BE2C (cell line): ENCODE data around the gene NRDC.
"Not testable (repeated sequence)": the region's sequence is repeated elsewhere in the genome, so short reads cannot be mapped to it uniquely, and the experiment has no call there.

ENCODE experiments used
- DNase-seq: peaks from one replicate; pipeline ENCODE4 v3.0.0-alpha.2; 2020
- H3K27me3 ChIP-seq: fragments of 250-450 bp; sonication (Bioruptor Pico); 2 replicates; pipeline ENCODE4 v1.5.1; 2020; ENCODE audit warnings: mild to moderate bottlenecking
- H3K36me3 ChIP-seq: fragments of 250-450 bp; sonication (Bioruptor Pico); 2 replicates; pipeline ENCODE4 v1.5.1; 2020; ENCODE audit warnings: mild to moderate bottlenecking
- H3K4me1 ChIP-seq: fragments of 250-450 bp; sonication (Bioruptor Pico); 2 replicates; pipeline ENCODE4 v1.5.1; 2020
- H3K4me3 ChIP-seq: 2 replicates; pipeline ENCODE4 v1.5.1; 2011; ENCODE audit warnings: low read depth, low read length
- H3K9me3 ChIP-seq: fragments of 250-450 bp; sonication (Bioruptor Pico); 2 replicates; pipeline ENCODE4 v1.5.1; 2020
- TF ChIP-seq, protein P1 (sequence below): IDR thresholded peaks from 2 replicates; pipeline ENCODE4 v1.5.1; 2012; ENCODE audit warnings: mild to moderate bottlenecking, low read depth, low read length

The NRDC gene

GRCh38 chr1:51875291-51875772 is 3.2 kb downstream of the NRDC start:
- no peaks in the 10 kb centered on the region for H3K27me3 ChIP-seq
- DNase-seq, result no peak
- no peaks in the 10 kb centered on the region for H3K4me1 ChIP-seq
- no peak overlapping the region for H3K4me3 ChIP-seq
- no peaks in the 10 kb centered on the region for H3K36me3 ChIP-seq
- H3K9me3 ChIP-seq, result no peaks in the 10 kb centered on the region
- TF ChIP-seq, protein P1, sequence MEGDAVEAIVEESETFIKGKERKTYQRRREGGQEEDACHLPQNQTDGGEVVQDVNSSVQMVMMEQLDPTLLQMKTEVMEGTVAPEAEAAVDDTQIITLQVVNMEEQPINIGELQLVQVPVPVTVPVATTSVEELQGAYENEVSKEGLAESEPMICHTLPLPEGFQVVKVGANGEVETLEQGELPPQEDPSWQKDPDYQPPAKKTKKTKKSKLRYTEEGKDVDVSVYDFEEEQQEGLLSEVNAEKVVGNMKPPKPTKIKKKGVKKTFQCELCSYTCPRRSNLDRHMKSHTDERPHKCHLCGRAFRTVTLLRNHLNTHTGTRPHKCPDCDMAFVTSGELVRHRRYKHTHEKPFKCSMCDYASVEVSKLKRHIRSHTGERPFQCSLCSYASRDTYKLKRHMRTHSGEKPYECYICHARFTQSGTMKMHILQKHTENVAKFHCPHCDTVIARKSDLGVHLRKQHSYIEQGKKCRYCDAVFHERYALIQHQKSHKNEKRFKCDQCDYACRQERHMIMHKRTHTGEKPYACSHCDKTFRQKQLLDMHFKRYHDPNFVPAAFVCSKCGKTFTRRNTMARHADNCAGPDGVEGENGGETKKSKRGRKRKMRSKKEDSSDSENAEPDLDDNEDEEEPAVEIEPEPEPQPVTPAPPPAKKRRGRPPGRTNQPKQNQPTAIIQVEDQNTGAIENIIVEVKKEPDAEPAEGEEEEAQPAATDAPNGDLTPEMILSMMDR, result no peak

GRCh38 chr1:51873270-51873669 is 5.3 kb downstream of the NRDC start:
- DNase-seq, H3K36me3 ChIP-seq, H3K27me3 ChIP-seq, H3K4me3 ChIP-seq, H3K4me1 ChIP-seq, H3K9me3 ChIP-seq: not testable (repeated sequence)

- DNase-seq, result no peak
- Histone ChIP-seq H3K36me3 (no peaks in the 10 kb centered on the region), H3K27me3 (no peaks in the 10 kb centered on the region), H3K4me1 (no peaks in the 10 kb centered on the region), H3K4me3 (no peak overlapping the region), H3K9me3 (no peaks in the 10 kb centered on the region)
- TF ChIP-seq, protein P1, result no peak
Observed at GRCh38 chr1:51871351-51871975, 7.1 kb downstream of the NRDC start.

- H3K4me1 ChIP-seq, result no peaks in the 10 kb centered on the region
- H3K36me3 ChIP-seq, result no peaks in the 10 kb centered on the region
- H3K27me3 ChIP-seq, result no peaks in the 10 kb centered on the region
- H3K4me3 ChIP-seq, result no peak overlapping the region
- TF ChIP-seq, protein P1, result no peak
- DNase-seq, result no peak
- H3K9me3 ChIP-seq, result no peaks in the 10 kb centered on the region
Observed at GRCh38 chr1:51870603-51871350, 7.8 kb downstream of the NRDC start.

DNA sequence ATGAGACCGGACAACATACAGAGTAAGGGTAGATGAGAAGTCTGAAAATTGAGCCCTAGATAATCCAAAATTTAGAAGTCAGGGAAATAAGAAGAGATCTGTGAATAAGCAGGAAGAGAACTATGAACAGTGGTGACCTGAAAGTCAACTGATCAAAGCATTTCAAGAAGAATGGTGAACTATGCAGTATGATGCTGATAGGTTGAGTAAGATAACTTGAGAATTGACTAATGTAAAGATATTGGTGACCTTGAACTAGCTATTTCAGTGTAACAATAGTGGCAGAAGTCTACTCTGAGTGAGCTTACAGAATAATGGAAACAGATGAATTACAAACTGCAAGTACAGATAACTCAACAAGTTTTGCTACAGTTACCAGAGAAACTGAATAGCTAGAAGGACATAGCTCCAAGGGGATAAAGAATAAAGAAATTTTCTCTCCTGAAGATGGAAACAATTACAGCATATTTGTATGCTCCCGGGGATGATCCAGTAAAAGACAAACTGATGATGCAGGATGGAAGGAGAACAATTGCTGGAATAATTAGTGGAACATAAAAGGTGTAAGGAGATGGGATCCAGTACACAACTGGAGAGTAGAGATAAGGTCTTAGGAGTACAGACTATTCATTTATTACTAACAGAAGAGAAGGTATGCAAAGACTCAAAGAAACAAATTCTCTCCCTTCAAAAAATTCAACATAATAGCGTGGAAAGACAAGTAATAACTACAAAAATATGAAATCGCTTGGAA is 10.9 kb downstream of the NRDC start:
- Histone ChIP-seq H3K27me3 (no peaks in the 10 kb centered on the region), H3K4me3 (no peak overlapping the region), H3K36me3 (no peaks in the 10 kb centered on the region), H3K4me1 (no peaks in the 10 kb centered on the region), H3K9me3 (no peaks in the 10 kb centered on the region)
- no peak for DNase-seq
- TF ChIP-seq, protein P1, result no peak

GRCh38 chr1:51863384-51863783 is 15.1 kb downstream of the NRDC start:
- no peak for DNase-seq
- Histone ChIP-seq H3K27me3 (no peaks in the 10 kb centered on the region), H3K36me3 (no peaks in the 10 kb centered on the region)

More at GRCh38 chr1:51863384-51863783, 15.1 kb downstream of the NRDC start:
- H3K9me3 ChIP-seq, result no peaks in the 10 kb centered on the region
- TF ChIP-seq, protein P1, result no peak
- no peak overlapping the region for H3K4me3 ChIP-seq
- no peaks in the 10 kb centered on the region for H3K4me1 ChIP-seq
